ENCODE data around the gene ARAP1. TPM values are rescaled to one million over a fixed set of nuclear protein-coding genes. Genes with fewer than 3 reads are reported as not detected.

ARAP1 gene
- total RNA-seq, 2 experiments from 2014 or later = 77.7 to 91.5 TPM

DNA sequence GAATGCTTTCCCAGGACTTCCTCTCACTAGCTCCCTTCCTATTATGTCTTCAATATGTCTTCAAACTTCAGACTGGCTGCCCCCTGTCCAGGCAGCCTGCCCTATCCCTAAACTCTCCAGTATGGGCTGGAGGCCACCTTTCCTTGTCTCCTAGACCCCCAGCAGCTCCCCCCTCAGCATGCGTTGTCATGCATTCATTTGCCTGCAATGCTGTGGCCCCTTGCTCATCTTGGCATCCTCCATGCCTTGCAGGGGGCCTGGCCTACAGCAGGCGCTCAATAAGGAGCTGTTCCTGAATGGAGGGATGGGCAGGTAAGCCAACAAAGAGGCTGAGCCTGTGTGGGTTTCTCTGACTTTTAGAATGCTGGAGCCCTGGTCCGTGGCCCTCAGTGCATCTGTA is 16.4 kb upstream of the ARAP1 start:
- no peak overlapping the region for H3K27ac Mint-ChIP-seq
- H3K36me3 Mint-ChIP-seq (ENCODE audit: low read depth) = no peaks in the 10 kb centered on the region
- ATAC-seq (no peak), DNase-seq (no peak)
- no peaks in the 10 kb centered on the region for H3K9me3 Mint-ChIP-seq
- TF ChIP-seq, protein P1, sequence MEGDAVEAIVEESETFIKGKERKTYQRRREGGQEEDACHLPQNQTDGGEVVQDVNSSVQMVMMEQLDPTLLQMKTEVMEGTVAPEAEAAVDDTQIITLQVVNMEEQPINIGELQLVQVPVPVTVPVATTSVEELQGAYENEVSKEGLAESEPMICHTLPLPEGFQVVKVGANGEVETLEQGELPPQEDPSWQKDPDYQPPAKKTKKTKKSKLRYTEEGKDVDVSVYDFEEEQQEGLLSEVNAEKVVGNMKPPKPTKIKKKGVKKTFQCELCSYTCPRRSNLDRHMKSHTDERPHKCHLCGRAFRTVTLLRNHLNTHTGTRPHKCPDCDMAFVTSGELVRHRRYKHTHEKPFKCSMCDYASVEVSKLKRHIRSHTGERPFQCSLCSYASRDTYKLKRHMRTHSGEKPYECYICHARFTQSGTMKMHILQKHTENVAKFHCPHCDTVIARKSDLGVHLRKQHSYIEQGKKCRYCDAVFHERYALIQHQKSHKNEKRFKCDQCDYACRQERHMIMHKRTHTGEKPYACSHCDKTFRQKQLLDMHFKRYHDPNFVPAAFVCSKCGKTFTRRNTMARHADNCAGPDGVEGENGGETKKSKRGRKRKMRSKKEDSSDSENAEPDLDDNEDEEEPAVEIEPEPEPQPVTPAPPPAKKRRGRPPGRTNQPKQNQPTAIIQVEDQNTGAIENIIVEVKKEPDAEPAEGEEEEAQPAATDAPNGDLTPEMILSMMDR (IDR thresholded peaks at IDR 0.05) = no peak
- H3K27me3 Mint-ChIP-seq = no peaks in the 10 kb centered on the region
- POLR2A ChIA-PET = interaction anchor here (1.2 kb wide), 1 partner anchor 24 kb away, joined by 4 read pairs; no protein-coding TSS in a partner anchor
- H3K4me3 Mint-ChIP-seq = no peak overlapping the region
- CTCF ChIA-PET = no interaction called here
- intact Hi-C loops (cut with micrococcal nuclease) = no loop called here
- peaks cover 2% of the 10 kb centered on the region for H3K4me1 Mint-ChIP-seq (ENCODE audit: low read depth)

DNA sequence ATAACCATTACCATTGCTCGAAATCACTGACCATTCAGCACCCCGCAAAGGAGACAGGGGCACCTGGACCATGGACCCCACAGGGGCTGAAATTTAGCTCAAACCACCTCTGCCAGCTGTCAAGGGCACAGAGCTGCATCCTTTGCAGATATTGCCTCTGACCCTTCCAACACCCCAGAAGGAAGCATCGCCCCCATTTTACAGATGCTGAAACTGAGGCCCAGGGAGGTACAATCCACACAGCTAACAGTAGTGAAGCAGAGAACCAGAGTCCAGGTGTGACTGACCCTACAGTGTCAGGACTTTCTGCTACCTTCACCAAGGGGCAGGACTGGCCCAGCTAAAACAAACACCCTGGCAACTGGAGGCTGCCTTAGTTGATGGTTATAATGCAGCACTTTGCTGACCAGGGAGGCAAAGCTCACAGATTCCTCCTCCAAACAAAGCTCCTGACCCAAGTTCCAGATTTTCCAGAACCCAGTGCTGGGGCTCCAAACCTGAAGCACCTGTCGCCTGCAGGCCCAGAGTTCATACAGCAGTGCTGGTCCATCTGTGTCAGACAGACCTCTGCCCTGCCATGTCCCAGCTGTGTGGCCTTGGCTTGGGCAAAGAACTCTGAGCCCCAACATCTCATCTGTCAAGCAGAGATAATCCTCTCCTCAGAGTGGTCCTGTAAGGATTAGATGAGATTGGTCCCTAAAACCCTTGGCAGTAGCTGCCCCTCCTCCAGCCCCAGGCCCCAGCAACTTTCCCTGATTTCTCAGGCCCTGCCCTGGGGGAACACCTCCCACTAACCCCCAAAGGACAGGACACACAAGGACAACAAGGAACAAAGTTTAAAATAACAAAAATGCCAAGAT is 15.2 kb upstream of the ARAP1 start:
- CTCF ChIA-PET = interaction anchor here (0.7 to 0.9 kb wide), 2 partner anchors 8 to 42 kb away, joined by 3 read pairs; no protein-coding TSS in a partner anchor
- POLR2A ChIA-PET = interaction anchor here (1.2 kb wide), 1 partner anchor 25 kb away, joined by 4 read pairs; no protein-coding TSS in a partner anchor
- H3K27ac Mint-ChIP-seq = no peak overlapping the region
- TF ChIP-seq, protein P1 (IDR thresholded peaks at IDR 0.05) = no peak
- intact Hi-C loops (cut with micrococcal nuclease) = no loop called here
- no peaks in the 10 kb centered on the region for H3K27me3 Mint-ChIP-seq
- H3K4me1 Mint-ChIP-seq (ENCODE audit: low read depth) = peaks cover 13% of the 10 kb centered on the region
- no peaks in the 10 kb centered on the region for H3K9me3 Mint-ChIP-seq
- H3K4me3 Mint-ChIP-seq = no peak overlapping the region
- H3K36me3 Mint-ChIP-seq (ENCODE audit: low read depth) = no peaks in the 10 kb centered on the region
- ATAC-seq (no peak), DNase-seq (no peak)

DNA sequence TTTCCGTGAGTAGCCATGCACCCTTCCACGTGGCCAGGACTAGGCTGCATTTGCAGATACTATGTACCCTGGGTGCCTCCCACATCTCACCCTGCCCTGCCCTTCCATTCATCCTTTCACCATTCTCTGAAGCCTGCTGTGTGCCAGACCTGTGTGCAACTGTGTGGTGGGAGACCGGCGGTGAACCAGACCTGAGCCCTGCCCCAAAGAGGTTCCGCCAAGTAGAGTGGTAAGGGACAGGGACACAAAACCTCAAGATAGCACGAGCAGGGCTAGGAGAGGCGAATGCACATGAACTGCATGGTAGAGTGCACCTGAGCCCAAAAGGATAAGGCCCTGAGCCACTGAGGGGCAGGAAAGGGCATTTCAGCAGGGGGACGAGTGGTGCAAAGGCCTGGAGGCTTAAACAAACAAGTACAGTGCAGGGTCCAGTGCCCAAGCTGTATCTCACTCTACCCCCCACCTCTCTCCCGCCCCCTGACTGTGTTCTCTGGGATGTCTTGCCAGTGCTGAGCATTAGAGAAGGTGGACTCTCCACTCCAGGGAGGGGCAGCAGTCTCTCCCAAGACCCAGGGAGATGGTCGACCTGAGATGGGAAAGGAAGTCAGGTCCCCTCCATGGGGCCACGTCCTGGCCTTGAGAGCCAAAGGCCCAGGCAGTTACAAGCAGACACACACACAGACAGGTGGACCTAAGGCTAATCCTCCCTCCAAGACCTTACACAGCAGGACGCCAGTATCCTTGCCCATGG is 14.1 kb upstream of the ARAP1 start:
- ChIA-PET CTCF (interaction anchor here (0.9 to 1.5 kb wide), 3 partner anchors 9 to 441 kb away, joined by 3 to 5 read pairs (median 4); no protein-coding TSS in a partner anchor), POLR2A (interaction anchor here (0.6 to 1.2 kb wide), 3 partner anchors 16 to 1022 kb away, joined by 3 to 8 read pairs (median 3); no protein-coding TSS in a partner anchor)
- intact Hi-C loops (cut with micrococcal nuclease) = no loop called here
- Mint-ChIP-seq H3K36me3 (ENCODE audit: low read depth) (no peaks in the 10 kb centered on the region), H3K9me3 (no peaks in the 10 kb centered on the region), H3K27ac (no peak overlapping the region), H3K4me1 (ENCODE audit: low read depth) (peaks cover 16% of the 10 kb centered on the region), H3K27me3 (no peaks in the 10 kb centered on the region), H3K4me3 (no peak overlapping the region)
- DNase-seq (no peak), ATAC-seq (no peak)
- TF ChIP-seq, protein P1 (IDR thresholded peaks at IDR 0.05) = no peak

DNA sequence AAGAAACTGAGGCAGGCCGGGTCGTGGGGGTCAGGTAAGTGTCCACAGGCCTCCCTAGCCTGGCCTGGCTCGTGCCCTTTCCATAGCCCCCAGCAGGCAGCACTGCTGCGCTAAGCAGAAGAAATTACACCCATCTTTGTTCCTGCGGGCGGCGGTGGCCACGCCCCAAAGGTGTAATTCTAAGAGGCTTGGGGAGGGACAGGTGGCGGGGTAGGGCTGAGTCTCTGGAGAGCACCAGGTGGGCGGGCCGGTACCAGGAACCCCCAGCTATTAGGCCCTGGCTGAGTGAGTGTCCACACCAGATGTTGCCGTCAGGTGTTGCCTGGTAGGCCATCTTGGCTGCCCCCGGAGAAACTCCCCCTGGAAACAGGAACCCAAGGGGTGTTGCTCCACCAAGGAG is 12.3 kb upstream of the ARAP1 start:
- DNase-seq = no peak

More for the DNA sequence above, 12.3 kb upstream of the ARAP1 start:
- H3K36me3 Mint-ChIP-seq (ENCODE audit: low read depth) = no peaks in the 10 kb centered on the region
- H3K4me1 Mint-ChIP-seq (ENCODE audit: low read depth) = peaks cover 16% of the 10 kb centered on the region
- no peaks in the 10 kb centered on the region for H3K9me3 Mint-ChIP-seq
- TF ChIP-seq, protein P1 (IDR thresholded peaks at IDR 0.05) = no peak
- POLR2A ChIA-PET = interaction anchor here (0.6 kb wide), 1 partner anchor 31 kb away, joined by 3 read pairs; no protein-coding TSS in a partner anchor
- intact Hi-C loops (cut with micrococcal nuclease) = no loop called here
- CTCF ChIA-PET = no interaction called here
- H3K27me3 Mint-ChIP-seq = no peaks in the 10 kb centered on the region
- H3K4me3 Mint-ChIP-seq = no peak overlapping the region
- ATAC-seq = no peak
- H3K27ac Mint-ChIP-seq = no peak overlapping the region

All from activated CD8-positive, alpha-beta T cell treated with anti-CD3 and anti-CD28 coated beads for 36 hours (primary cell).